ENCODE measurements around the gene CACNA1B. TPM values are rescaled to one million over a fixed set of nuclear protein-coding genes. Genes with fewer than 3 reads are reported as not detected.

Gene CACNA1B
- total and polyA plus RNA-seq, 2 donors (not counting 1 experiment from before 2014, with no cell fraction given), result 0.15 TPM; not detected in 1

DNA sequence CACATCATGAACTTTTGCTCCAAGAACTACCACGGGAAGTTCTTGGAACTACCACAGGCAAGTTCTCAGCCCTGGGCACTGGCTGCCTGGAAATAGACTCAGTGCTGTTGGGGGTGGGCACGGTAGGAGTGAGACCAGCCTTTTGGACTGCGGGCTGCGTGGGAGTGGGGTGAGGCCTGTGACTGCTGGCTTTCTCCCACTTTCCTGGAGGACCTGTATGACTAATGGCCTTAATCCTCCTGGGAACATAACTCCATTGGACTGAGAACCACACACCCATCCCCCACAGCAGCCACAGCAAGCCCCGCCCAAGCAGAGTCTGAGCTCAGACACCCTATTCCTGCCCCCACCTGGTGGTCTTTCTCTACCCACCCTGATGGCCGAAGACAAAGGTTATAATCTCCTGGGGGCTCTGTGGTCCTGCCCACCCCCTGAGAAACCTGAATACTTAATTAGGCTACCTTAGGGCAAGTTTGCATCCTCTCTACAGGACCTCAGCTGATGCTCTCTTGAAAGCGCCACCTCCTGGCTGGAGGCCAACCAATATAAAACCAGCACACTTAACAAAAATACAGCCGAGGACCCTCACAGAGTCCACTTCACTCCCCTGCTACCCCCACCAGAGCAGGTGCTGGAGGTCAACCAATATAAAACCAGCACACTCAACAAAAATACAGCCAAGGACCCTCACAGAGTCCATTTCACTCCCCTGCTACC is 112.6 kb downstream of the CACNA1B start:
- no peaks in the 10 kb centered on the region for H3K4me1 Mint-ChIP-seq
- Histone ChIP-seq H3K9me3 (ENCODE audit: control extremely low read depth in 1 of 3, control insufficient read depth in 2 of 3, insufficient read depth in 1 of 3, low read length in 2 of 3) (no peaks in the 10 kb centered on the region), H3K4me3 (ENCODE audit: control extremely low read depth in 1 of 5, extremely low read depth in 1 of 5, insufficient read depth in 1 of 5, low read depth in 2 of 5, low read length in 4 of 5) (no peak overlapping the region), H3K9ac (ENCODE audit: low read length) (no peak overlapping the region), H3K27ac (ENCODE audit: low read length in 2 of 2) (no peak overlapping the region), H3K4me1 (ENCODE audit: control insufficient read depth in 2 of 2, insufficient read depth in 2 of 2, low read length in 2 of 2) (no peaks in the 10 kb centered on the region), H3K36me3 (replicated peaks in 1 of 2; ENCODE audit: control extremely low read depth in 1 of 2, control insufficient read depth in 1 of 2, extremely low read depth in 1 of 2, insufficient read depth in 2 of 2, low read length in 1 of 2) (no peaks in the 10 kb centered on the region), H3K79me2 (ENCODE audit: control insufficient read depth, insufficient read depth, low read length) (no peaks in the 10 kb centered on the region), H3K4me2 (replicated peaks; ENCODE audit: low read depth, low read length, poor library complexity, severe bottlenecking) (no peak overlapping the region), H3K27me3 (replicated peaks in 1 of 4; ENCODE audit: control extremely low read depth in 1 of 4, control insufficient read depth in 3 of 4, insufficient read depth in 4 of 4, low read length in 3 of 4) (peaks cover 0 to 13% (median 6%) of the 10 kb centered on the region in 4 experiments), H4K20me1 (ENCODE audit: control insufficient read depth, insufficient read depth, low read length, poor library complexity, severe bottlenecking) (no peaks in the 10 kb centered on the region), H2AFZ (ENCODE audit: insufficient read depth, low read depth, low read length, poor library complexity, severe bottlenecking) (no peak overlapping the region)
- peaks cover 71% of the 10 kb centered on the region for H3K27me3 Mint-ChIP-seq
- H3K4me3 Mint-ChIP-seq, result no peak overlapping the region
- H3K27ac Mint-ChIP-seq, result no peak overlapping the region
- CTCF ChIA-PET, result interaction anchor here (1.0 kb wide), 1 partner anchor 317 kb away, joined by 4 read pairs; no protein-coding TSS in a partner anchor
- ATAC-seq (ENCODE audit: low read depth), result no peak
- TF ChIP-seq EZH2 (IDR thresholded peaks at IDR 0.05; ENCODE audit: borderline replicate concordance, insufficient read depth, low read depth, low read length, poor library complexity, severe bottlenecking), result no peak
- TF ChIP-seq, protein P1, sequence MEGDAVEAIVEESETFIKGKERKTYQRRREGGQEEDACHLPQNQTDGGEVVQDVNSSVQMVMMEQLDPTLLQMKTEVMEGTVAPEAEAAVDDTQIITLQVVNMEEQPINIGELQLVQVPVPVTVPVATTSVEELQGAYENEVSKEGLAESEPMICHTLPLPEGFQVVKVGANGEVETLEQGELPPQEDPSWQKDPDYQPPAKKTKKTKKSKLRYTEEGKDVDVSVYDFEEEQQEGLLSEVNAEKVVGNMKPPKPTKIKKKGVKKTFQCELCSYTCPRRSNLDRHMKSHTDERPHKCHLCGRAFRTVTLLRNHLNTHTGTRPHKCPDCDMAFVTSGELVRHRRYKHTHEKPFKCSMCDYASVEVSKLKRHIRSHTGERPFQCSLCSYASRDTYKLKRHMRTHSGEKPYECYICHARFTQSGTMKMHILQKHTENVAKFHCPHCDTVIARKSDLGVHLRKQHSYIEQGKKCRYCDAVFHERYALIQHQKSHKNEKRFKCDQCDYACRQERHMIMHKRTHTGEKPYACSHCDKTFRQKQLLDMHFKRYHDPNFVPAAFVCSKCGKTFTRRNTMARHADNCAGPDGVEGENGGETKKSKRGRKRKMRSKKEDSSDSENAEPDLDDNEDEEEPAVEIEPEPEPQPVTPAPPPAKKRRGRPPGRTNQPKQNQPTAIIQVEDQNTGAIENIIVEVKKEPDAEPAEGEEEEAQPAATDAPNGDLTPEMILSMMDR (IDR thresholded peaks at IDR 0.05), result no peak
- WGBS (ENCODE audit: insufficient coverage), result 91% methylated on average over 8 of the region's 8 CpGs
- intact Hi-C loops (cut with micrococcal nuclease), result no loop called here
- no peaks in the 10 kb centered on the region for H3K9me3 Mint-ChIP-seq (ENCODE audit: insufficient read depth)
- no peak for DNase-seq
- POLR2A ChIA-PET, result no interaction called here

DNA sequence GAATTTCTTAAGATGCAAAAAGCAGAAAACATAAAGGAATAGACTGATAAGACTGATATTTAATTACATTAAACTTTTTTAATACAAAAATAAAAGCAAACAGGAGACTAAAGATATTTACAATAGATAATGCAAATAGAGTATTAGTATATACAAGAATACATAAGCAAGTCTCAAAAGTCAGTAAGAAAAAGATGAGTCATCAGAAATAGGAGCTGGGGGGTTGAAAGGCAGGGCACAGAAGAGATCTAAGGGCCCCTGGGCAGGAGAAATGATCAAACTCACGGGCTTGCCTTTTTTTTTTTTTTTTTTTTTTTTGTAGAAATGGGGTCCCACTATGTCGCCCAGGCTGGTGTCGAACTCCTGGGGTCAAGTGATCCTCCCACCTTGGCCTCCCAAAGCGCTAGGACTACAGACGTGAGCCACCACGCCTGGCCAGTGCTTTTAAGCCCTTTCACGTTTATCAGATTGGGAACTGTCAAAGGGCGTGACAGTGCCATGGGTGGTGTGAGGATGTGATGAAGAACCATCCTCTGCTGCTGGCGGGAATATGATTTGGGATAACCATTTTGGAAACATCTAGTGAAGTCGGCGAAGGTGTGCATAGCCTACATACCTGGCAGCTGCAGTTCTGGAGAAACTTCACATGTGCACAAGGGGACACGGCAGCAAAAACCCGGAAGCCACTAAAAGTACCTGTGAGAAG is 126.1 kb downstream of the CACNA1B start:
- Histone ChIP-seq H3K4me2 (replicated peaks; ENCODE audit: low read depth, low read length, poor library complexity, severe bottlenecking) (no peak overlapping the region), H3K79me2 (ENCODE audit: control insufficient read depth, insufficient read depth, low read length) (no peaks in the 10 kb centered on the region), H2AFZ (ENCODE audit: insufficient read depth, low read depth, low read length, poor library complexity, severe bottlenecking) (no peak overlapping the region), H3K4me3 (ENCODE audit: control extremely low read depth in 1 of 5, extremely low read depth in 1 of 5, insufficient read depth in 1 of 5, low read depth in 2 of 5, low read length in 4 of 5) (no peak overlapping the region), H3K27me3 (replicated peaks in 1 of 4; ENCODE audit: control extremely low read depth in 1 of 4, control insufficient read depth in 3 of 4, insufficient read depth in 4 of 4, low read length in 3 of 4) (no peaks in the 10 kb centered on the region), H3K4me1 (ENCODE audit: control insufficient read depth in 2 of 2, insufficient read depth in 2 of 2, low read length in 2 of 2) (no peaks in the 10 kb centered on the region), H3K27ac (ENCODE audit: low read length in 2 of 2) (no peak overlapping the region), H3K36me3 (replicated peaks in 1 of 2; ENCODE audit: control extremely low read depth in 1 of 2, control insufficient read depth in 1 of 2, extremely low read depth in 1 of 2, insufficient read depth in 2 of 2, low read length in 1 of 2) (no peaks in the 10 kb centered on the region), H3K9me3 (ENCODE audit: control extremely low read depth in 1 of 3, control insufficient read depth in 2 of 3, insufficient read depth in 1 of 3, low read length in 2 of 3) (peaks cover 0 to 4% (median 0%) of the 10 kb centered on the region in 3 donors), H4K20me1 (ENCODE audit: control insufficient read depth, insufficient read depth, low read length, poor library complexity, severe bottlenecking) (no peaks in the 10 kb centered on the region), H3K9ac (ENCODE audit: low read length) (no peak overlapping the region)
- no peak for ATAC-seq (ENCODE audit: low read depth)
- WGBS (ENCODE audit: insufficient coverage), result 85% methylated on average over 12 of the region's 13 CpGs
- peaks cover 14% of the 10 kb centered on the region for H3K27me3 Mint-ChIP-seq
- TF ChIP-seq, protein P1 (IDR thresholded peaks at IDR 0.05), result no peak
- no peak for TF ChIP-seq EZH2 (IDR thresholded peaks at IDR 0.05; ENCODE audit: borderline replicate concordance, insufficient read depth, low read depth, low read length, poor library complexity, severe bottlenecking)
- no peak for DNase-seq
- no peak overlapping the region for H3K27ac Mint-ChIP-seq
- H3K4me1 Mint-ChIP-seq, result no peaks in the 10 kb centered on the region
- no peaks in the 10 kb centered on the region for H3K9me3 Mint-ChIP-seq (ENCODE audit: insufficient read depth)
- intact Hi-C loops (cut with micrococcal nuclease), result no loop called here
- ChIA-PET POLR2A (no interaction called here), CTCF (no interaction called here)
- H3K4me3 Mint-ChIP-seq, result no peak overlapping the region
